Measurements from ENCODE around the gene PLEKHM1. TPM values are rescaled to one million over a fixed set of nuclear protein-coding genes. Genes with fewer than 3 reads are reported as not detected.
"Not testable (repeated sequence)": the region's sequence is repeated elsewhere in the genome, so short reads cannot be mapped to it uniquely, and the experiment has no call there.

Gene PLEKHM1
- total and polyA plus RNA-seq, 2 of the 4 experiments (the other 2 are of a cell fraction), result 4.7 to 16.4 TPM

GRCh38 chr17:45448483-45448882, 42.0 kb downstream of the PLEKHM1 start:
- no CpG with 5 or more reads among the region's 1 CpG for WGBS, 2 experiments (ENCODE audit: extremely low coverage in 2 of 2, insufficient read length in 1 of 2)
- POLR2A ChIA-PET (ENCODE audit: unreplicated experiment), result not testable (repeated sequence)

GRCh38 chr17:45448066-45448465, 42.5 kb downstream of the PLEKHM1 start:
- H2BK20ac ChIP-seq (ENCODE audit: low read depth, low read length); ATAC-seq (ENCODE audit: low read depth); H2BK120ac ChIP-seq (ENCODE audit: low read depth, low read length); H3K9me1 ChIP-seq (ENCODE audit: insufficient read depth, low read length); BruUV-seq (replicated peaks); H4K91ac ChIP-seq (ENCODE audit: insufficient read depth, low read depth, low read length); H3K56ac ChIP-seq (ENCODE audit: extremely low read depth, insufficient read depth, low read length); H2BK15ac ChIP-seq (ENCODE audit: low read depth, low read length); H3K27me3 ChIP-seq (ENCODE audit: control insufficient read depth, insufficient read depth, low read length); in situ Hi-C loops (cut with MboI; ENCODE audit: low sequenced_read_pairs); H2AFZ ChIP-seq (replicated peaks; ENCODE audit: low read length, poor library complexity); H4K5ac ChIP-seq (ENCODE audit: low read depth, low read length); H3K18ac ChIP-seq (ENCODE audit: low read depth, low read length); H3K79me1 ChIP-seq (ENCODE audit: low read depth in 1 of 2, low read length in 2 of 2); H3K4me2 ChIP-seq (ENCODE audit: low read depth, low read length); H3K4me3 ChIP-seq (ENCODE audit: insufficient read depth, low read depth, low read length); H3K9me3 ChIP-seq (ENCODE audit: control insufficient read depth, insufficient read depth, low read length); H3K9ac ChIP-seq (ENCODE audit: low read depth, low read length); H4K8ac ChIP-seq (ENCODE audit: low read depth in 2 of 2, low read length in 2 of 2); dilution Hi-C loops (cut with HindIII; ENCODE audit: low sequenced_read_pairs, unreplicated experiment); DNase-seq; intact Hi-C loops (cut with micrococcal nuclease); H3K27ac ChIP-seq (ENCODE audit: insufficient read depth, low read length); H3K14ac ChIP-seq (replicated peaks; ENCODE audit: low read depth, low read length); H3K4ac ChIP-seq (ENCODE audit: low read depth, low read length); H2AK5ac ChIP-seq (ENCODE audit: low read depth, low read length); POLR2A ChIA-PET (ENCODE audit: unreplicated experiment); H2AK9ac ChIP-seq (replicated peaks; ENCODE audit: low read depth, low read length, poor library complexity); H4K20me1 ChIP-seq (ENCODE audit: insufficient read depth, low read length); CTCF ChIA-PET; H2BK5ac ChIP-seq (ENCODE audit: low read depth, low read length, poor library complexity, severe bottlenecking); H3K23ac ChIP-seq (ENCODE audit: low read depth, low read length); H3K4me1 ChIP-seq (ENCODE audit: control insufficient read depth, insufficient read depth, low read length): not testable (repeated sequence)
- no CpG with 5 or more reads among the region's 7 CpGs for WGBS, 2 experiments (ENCODE audit: extremely low coverage in 2 of 2, insufficient read length in 1 of 2)
- H3K36me3 ChIP-seq (ENCODE audit: control insufficient read depth, insufficient read depth, low read length), result peaks cover 18% of the 10 kb centered on the region

More at GRCh38 chr17:45448483-45448882, 42.0 kb downstream of the PLEKHM1 start:
- H4K8ac ChIP-seq (ENCODE audit: low read depth in 2 of 2, low read length in 2 of 2); H3K9me3 ChIP-seq (ENCODE audit: control insufficient read depth, insufficient read depth, low read length); H3K4ac ChIP-seq (ENCODE audit: low read depth, low read length); intact Hi-C loops (cut with micrococcal nuclease); H2AK5ac ChIP-seq (ENCODE audit: low read depth, low read length); H2AK9ac ChIP-seq (replicated peaks; ENCODE audit: low read depth, low read length, poor library complexity); H3K4me3 ChIP-seq (ENCODE audit: insufficient read depth, low read depth, low read length); H3K27ac ChIP-seq (ENCODE audit: insufficient read depth, low read length); CTCF ChIA-PET; H2BK20ac ChIP-seq (ENCODE audit: low read depth, low read length); H3K27me3 ChIP-seq (ENCODE audit: control insufficient read depth, insufficient read depth, low read length); H2BK5ac ChIP-seq (ENCODE audit: low read depth, low read length, poor library complexity, severe bottlenecking); H3K18ac ChIP-seq (ENCODE audit: low read depth, low read length); H2AFZ ChIP-seq (replicated peaks; ENCODE audit: low read length, poor library complexity); H2BK120ac ChIP-seq (ENCODE audit: low read depth, low read length); H3K9ac ChIP-seq (ENCODE audit: low read depth, low read length); H4K5ac ChIP-seq (ENCODE audit: low read depth, low read length); in situ Hi-C loops (cut with MboI; ENCODE audit: low sequenced_read_pairs); H3K79me1 ChIP-seq (ENCODE audit: low read depth in 1 of 2, low read length in 2 of 2); H3K4me2 ChIP-seq (ENCODE audit: low read depth, low read length); H3K9me1 ChIP-seq (ENCODE audit: insufficient read depth, low read length); H2BK15ac ChIP-seq (ENCODE audit: low read depth, low read length); ATAC-seq (ENCODE audit: low read depth); H3K56ac ChIP-seq (ENCODE audit: extremely low read depth, insufficient read depth, low read length); H3K14ac ChIP-seq (replicated peaks; ENCODE audit: low read depth, low read length); dilution Hi-C loops (cut with HindIII; ENCODE audit: low sequenced_read_pairs, unreplicated experiment); BruUV-seq (replicated peaks); H4K91ac ChIP-seq (ENCODE audit: insufficient read depth, low read depth, low read length); H4K20me1 ChIP-seq (ENCODE audit: insufficient read depth, low read length); H3K4me1 ChIP-seq (ENCODE audit: control insufficient read depth, insufficient read depth, low read length); DNase-seq; H3K23ac ChIP-seq (ENCODE audit: low read depth, low read length): not testable (repeated sequence)
- peaks cover 18% of the 10 kb centered on the region for H3K36me3 ChIP-seq (ENCODE audit: control insufficient read depth, insufficient read depth, low read length)
